GM12875 (cell line): Measurements from ENCODE around the gene CLN3.

ENCODE experiments used
- H3K4me3 ChIP-seq: one replicate; pipeline ENCODE4 v1.5.1; 2011; ENCODE audit warnings: low read depth, low read length, control low read depth
- CTCF ChIP-seq: IDR thresholded peaks from 2 replicates; pipeline ENCODE4 v1.5.1; 2011; ENCODE audit warnings: low read depth, mild to moderate bottlenecking, control low read depth, inconsistent platforms, low read length, moderate library complexity, borderline replicate concordance; ENCODE audit not compliant: insufficient read depth

The CLN3 gene

GRCh38 chr16:28526201-28527099 is 34.6 kb upstream of the CLN3 start:
- H3K4me3 ChIP-seq = no peak overlapping the region
- no peak for TF ChIP-seq CTCF

GRCh38 chr16:28524681-28525171 is 32.9 kb upstream of the CLN3 start:
- no peak for TF ChIP-seq CTCF
- H3K4me3 ChIP-seq = no peak overlapping the region

GRCh38 chr16:28522792-28523191 is 30.9 kb upstream of the CLN3 start:
- no peak overlapping the region for H3K4me3 ChIP-seq
- TF ChIP-seq CTCF = no peak

GRCh38 chr16:28521436-28521835 is 29.6 kb upstream of the CLN3 start:
- H3K4me3 ChIP-seq = no peak overlapping the region
- TF ChIP-seq CTCF = no peak

GRCh38 chr16:28520672-28521071 is 28.8 kb upstream of the CLN3 start:
- no peak for TF ChIP-seq CTCF
- no peak overlapping the region for H3K4me3 ChIP-seq

GRCh38 chr16:28514246-28514645 is 22.4 kb upstream of the CLN3 start:
- TF ChIP-seq CTCF = no peak

GRCh38 chr16:28513484-28514181 is 21.8 kb upstream of the CLN3 start:
- H3K4me3 ChIP-seq = no peak overlapping the region
- no peak for TF ChIP-seq CTCF

More at GRCh38 chr16:28514246-28514645, 22.4 kb upstream of the CLN3 start:
- H3K4me3 ChIP-seq = no peak overlapping the region
